Hippocampal formation (tissue), 2 donors: ENCODE data around the gene TNIK.

Experiments
- DNase-seq, 2 donors: peaks; one replicate each; lab custom pipeline; 2025; lab: John Stamatoyannopoulos, UW

The TNIK gene

GRCh38 chr3:171459942-171460724 is at the start of gene TNIK:
Gene TNIK, minus strand, starts transcription at chr3:171460405. Its CDS starts 342 bp downstream, at chr3:171460063.
- peak; percentile 94 to 96 for DNase-seq

- DNase-seq = no peak
These were observed 48.5 kb upstream of the TNIK start for GRCh38 chr3:171508676-171509075.

- DNase-seq = no peak
These were observed 48.0 kb upstream of the TNIK start for GRCh38 chr3:171508206-171508605.

GRCh38 chr3:171506743-171507319 is 46.6 kb upstream of the TNIK start:
- DNase-seq = no peak

- no peak for DNase-seq
These were observed 45.7 kb upstream of the TNIK start for GRCh38 chr3:171505822-171506333.

- no peak for DNase-seq
These were observed 44.2 kb upstream of the TNIK start for GRCh38 chr3:171504376-171504775.

GRCh38 chr3:171503817-171504216 is 43.6 kb upstream of the TNIK start:
- no peak for DNase-seq

GRCh38 chr3:171498921-171499320 is 38.7 kb upstream of the TNIK start:
- no peak for DNase-seq

GRCh38 chr3:171497468-171497867 is 37.3 kb upstream of the TNIK start:
- DNase-seq = no peak

GRCh38 chr3:171495413-171495812 is 35.2 kb upstream of the TNIK start:
- DNase-seq = no peak

- no peak for DNase-seq
These were observed 34.4 kb upstream of the TNIK start for GRCh38 chr3:171494457-171495109.

GRCh38 chr3:171491361-171491760 is 31.2 kb upstream of the TNIK start:
- DNase-seq = no peak

- no peak for DNase-seq
These were observed 30.7 kb upstream of the TNIK start for GRCh38 chr3:171490901-171491300.

- no peak for DNase-seq
These were observed 29.1 kb upstream of the TNIK start for GRCh38 chr3:171489348-171489747.

- DNase-seq = no peak
These were observed 28.3 kb upstream of the TNIK start for GRCh38 chr3:171488479-171488878.

- DNase-seq = no peak
These were observed 27.2 kb upstream of the TNIK start for GRCh38 chr3:171487382-171487781.

GRCh38 chr3:171485338-171485737 is 25.1 kb upstream of the TNIK start:
- no peak for DNase-seq

- DNase-seq = no peak
These were observed 20.8 kb upstream of the TNIK start for GRCh38 chr3:171481011-171481410.

- no peak for DNase-seq
These were observed 20.3 kb upstream of the TNIK start for GRCh38 chr3:171480526-171480925.

GRCh38 chr3:171476532-171477102 is 16.4 kb upstream of the TNIK start:
- no peak for DNase-seq

GRCh38 chr3:171472552-171472951 is 12.3 kb upstream of the TNIK start:
- DNase-seq = no peak

- DNase-seq = no peak
These were observed 10.6 kb upstream of the TNIK start for GRCh38 chr3:171470714-171471227.
